GM18951 (cell line): ENCODE results near the gene EP400.

Experiments
- POLR2A ChIP-seq: IDR thresholded peaks from 4 replicates; pipeline ENCODE4 v1.6.1; 2011; ENCODE audit warnings: mild to moderate bottlenecking; ENCODE audit not compliant: insufficient read length, insufficient read depth; ENCODE audit errors: extremely low read depth
- in situ Hi-C: fragments of 300-500 bp; cut with MboI; formaldehyde crosslinking; loops from one replicate; pipeline ENCODE4 v1.12.0; 2022; ENCODE audit warnings: low sequenced_read_pairs, mixed read lengths, inconsistent platforms; ENCODE audit not compliant: unreplicated experiment

The EP400 gene

DNA sequence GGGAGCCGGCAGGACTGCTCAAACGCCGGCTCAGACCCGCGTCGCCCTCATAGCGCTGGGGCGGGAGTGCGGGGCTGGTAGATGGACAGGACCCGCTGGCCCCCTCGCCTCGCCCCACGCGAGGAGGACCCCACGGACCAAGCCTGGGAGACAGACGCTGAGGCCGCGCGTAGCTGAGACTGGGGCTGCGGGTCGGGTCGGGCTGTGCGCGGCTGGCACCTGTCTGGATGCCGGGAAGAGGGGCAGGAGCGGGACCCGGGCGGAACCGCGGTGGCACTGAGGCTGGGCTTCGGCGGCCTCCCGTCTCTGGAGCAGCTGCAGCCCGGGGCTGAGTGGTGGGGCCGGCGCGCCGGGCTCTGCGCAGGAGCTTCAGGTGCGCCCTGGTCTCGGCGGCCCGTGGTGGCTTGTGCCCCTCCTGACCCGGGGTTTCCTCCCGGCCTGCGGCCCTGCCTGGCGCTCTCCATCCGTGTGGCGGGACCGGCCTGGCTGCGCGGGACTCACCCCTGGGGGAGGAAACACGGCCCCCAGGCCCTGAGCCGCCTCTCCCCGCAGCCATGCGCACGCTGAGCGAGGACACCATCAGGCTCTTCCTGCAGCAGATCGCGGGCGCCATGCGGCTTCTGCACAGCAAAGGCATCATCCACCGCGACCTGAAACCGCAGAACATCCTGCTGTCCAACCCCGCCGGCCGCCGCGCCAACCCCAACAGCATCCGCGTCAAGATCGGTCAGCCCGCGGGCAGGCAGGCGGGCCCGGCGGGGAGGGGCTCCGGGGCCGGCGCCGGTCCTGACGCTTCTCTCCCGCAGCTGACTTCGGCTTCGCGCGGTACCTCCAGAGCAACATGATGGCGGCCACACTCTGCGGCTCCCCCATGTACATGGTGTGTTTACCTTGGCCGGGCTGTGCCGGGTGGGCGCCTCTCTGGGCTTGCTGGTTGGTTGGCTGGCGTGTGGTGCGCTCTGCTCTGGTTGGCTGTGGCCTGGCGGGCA is 41.4 kb upstream of the EP400 start:
- in situ Hi-C loops: no loop called here
- no peak for TF ChIP-seq POLR2A

DNA sequence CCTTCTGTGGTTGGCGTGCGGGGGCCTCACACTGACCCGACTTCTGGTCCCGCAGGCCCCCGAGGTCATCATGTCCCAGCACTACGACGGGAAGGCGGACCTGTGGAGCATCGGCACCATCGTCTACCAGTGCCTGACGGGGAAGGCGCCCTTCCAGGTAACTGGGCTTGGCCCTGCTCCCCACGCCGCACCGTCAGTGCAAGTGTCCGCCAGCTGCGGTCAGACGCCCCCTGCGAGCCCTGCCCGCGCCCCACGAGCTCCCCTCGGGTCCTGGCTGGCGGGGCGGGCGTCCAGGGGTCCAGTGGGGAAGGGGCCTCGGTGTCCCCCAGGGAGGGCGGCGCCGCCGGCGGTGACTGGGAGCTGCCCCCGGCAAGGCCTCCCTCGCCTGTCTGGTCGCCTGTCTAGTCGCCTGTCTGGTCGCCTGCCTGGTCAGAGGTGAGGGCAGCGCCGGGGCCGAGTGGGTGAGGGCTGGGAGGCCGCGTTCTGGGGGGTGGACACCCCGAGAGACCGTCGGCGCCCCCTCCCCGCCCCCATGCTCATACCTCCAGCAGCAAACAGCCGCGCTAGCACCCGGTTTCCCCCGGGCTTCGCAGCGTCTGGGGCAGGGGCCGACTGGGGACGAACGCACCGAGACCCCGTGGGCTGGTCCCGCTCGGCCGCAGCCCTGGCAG is 40.5 kb upstream of the EP400 start:
- no peak for TF ChIP-seq POLR2A
- in situ Hi-C loops: no loop called here

- in situ Hi-C loops: no loop called here
- no peak for TF ChIP-seq POLR2A
Observed at GRCh38 chr12:131909752-131910219, 40.0 kb upstream of the EP400 start.

DNA sequence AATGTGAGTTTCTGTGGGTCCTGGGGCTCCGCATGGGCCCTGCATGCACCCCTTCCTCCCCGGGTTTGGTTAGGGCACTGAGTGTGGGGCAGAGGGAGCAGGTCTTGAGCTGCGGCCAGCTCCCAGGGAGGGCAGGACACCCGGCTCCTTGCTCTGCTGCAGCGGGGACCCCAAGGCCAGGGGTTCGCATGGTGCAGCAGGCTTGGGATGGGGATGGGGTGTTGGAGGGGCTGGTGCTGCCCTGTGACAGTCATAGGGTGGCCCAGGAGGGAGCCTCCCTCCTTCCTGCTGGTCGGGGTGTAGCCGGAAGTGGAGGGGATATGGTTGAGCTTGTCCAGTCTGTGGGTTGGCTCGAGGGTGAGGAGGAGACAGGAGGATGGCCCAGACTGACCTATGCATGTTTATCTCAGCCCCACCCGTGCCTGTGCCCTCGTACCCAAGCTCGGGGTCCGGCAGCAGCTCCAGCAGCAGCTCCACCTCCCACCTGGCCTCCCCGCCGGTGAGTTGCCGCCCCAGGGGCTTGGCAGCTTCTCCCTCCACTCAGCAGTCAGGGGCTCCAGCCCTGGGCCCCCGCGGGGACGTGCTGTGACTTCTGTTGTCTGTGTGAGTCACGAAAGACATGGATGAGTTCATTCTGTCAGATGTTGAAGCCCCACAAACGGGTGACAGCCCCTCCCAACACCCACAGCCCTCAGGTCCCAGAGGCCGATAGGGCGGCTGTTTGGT is 39.3 kb upstream of the EP400 start:
- TF ChIP-seq POLR2A: no peak
- in situ Hi-C loops: no loop called here

- no peak for TF ChIP-seq POLR2A
- in situ Hi-C loops: no loop called here
Observed at GRCh38 chr12:131911028-131911650, 38.6 kb upstream of the EP400 start.

DNA sequence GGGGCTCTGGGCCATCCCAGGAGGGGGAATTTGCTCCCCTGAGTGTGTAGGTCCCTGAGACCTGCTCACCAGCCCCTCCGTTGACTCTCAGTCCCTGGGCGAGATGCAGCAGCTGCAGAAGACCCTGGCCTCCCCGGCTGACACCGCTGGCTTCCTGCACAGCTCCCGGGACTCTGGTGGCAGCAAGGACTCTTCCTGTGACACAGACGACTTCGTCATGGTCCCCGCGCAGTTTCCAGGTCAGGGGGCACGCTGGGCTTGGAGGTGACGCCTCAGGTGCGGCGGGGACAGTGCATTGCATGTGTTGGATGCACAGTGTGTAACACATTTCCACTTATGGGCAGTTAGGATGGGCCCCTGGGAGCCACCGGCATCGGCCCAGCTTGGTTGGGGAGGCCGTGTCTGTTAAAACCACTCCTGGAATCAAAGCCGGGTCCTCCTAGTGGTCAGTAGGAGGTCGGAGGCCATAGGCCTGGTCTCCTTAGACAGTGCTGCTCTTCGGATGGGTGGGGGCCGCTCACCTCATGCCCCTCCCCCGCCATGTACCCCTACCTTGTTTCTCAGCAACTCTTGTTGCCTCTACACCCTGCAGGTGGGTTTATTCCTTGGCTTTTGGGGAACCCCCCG is 37.8 kb upstream of the EP400 start:
- TF ChIP-seq POLR2A: no peak
- in situ Hi-C loops: no loop called here

DNA sequence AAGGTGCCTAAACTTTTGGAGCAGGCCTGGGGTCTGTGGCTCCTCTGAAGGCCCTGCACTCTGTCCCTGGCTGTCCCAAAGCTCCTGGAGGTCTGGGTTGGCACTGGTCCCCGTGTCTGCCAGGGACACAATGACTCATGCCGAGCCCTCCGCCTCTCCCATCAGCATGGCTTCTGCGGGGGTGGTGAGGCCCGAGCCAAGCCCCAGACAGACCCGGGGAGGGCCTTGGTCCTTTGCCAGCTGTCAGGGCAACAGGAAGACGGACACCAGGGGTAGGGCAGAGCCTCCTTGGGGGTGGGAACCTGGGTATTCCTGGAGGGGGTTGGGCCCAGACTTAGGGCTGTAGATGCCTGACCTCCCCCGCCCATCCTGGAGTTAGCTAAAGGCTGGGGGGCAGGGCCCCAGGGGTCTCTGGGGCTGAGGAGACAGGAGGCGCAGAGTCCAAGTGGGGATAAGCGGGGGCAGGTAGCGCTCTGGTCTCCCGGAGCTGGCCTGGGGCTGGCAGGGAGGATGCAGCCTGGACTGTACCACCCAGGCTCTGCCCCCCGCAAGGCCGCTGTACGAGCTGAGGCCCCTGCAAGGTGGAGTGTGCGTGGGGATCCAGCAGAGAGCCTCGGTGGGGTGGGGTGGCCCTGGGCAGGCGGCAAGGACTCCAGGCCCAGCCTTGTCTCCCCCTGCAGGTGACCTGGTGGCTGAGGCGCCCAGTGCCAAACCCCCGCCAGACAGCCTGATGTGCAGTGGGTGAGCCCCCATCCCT is 37.0 kb upstream of the EP400 start:
- in situ Hi-C loops: no loop called here
- TF ChIP-seq POLR2A: no peak

DNA sequence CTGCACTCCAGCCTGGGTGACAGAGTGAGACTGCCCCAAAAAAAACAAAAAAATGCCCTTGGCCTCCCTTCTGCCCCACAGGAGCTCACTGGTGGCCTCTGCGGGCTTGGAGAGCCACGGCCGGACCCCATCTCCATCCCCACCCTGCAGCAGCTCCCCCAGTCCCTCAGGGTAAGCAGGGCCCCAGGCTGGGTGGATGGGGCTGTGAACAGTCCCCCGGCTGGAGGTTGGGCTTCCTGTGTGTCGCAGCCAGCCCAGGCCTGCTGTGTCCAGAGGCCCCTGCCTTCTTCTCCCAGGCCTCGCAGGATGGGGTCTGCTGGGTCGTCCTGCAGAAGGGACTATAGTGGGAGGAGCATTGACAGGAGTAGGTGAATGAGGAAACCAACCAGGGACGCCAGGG is 36.1 kb upstream of the EP400 start:
- no peak for TF ChIP-seq POLR2A
- in situ Hi-C loops: no loop called here

GRCh38 chr12:131914179-131914702 is 35.5 kb upstream of the EP400 start:
- TF ChIP-seq POLR2A: no peak

DNA sequence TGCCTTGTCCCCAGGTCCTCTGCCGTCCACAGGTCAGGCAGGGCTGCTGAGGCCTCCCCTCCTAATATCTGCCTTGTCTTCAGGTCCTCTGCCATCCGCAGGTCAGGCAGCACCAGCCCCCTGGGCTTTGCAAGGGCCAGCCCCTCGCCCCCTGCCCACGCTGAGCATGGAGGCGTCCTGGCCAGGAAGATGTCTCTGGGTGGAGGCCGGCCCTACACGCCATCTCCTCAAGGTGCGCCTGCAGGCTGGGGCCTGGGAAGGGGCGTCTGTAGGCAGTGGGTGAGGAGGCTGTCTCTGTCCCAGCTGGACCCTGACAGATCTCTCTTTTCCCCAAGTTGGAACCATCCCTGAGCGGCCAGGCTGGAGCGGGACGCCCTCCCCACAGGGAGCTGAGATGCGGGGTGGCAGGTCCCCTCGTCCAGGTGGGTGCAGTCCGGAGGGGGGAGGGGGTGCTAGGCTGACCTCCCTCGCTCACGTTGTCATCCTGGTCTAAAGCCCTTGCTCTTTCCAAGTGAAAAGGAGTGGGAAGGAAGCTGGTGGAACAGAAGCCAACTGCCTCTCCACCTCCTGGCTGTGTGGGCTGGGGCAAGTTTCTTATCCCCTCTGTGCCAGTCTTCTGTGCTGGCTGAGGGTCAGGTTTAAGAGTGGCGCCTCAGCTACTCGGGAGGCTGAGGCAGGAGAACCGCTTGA is 34.6 kb upstream of the EP400 start:
- in situ Hi-C loops: no loop called here
- TF ChIP-seq POLR2A: no peak

More at GRCh38 chr12:131914179-131914702, 35.5 kb upstream of the EP400 start:
- in situ Hi-C loops: no loop called here

- in situ Hi-C loops: no loop called here
- no peak for TF ChIP-seq POLR2A
Observed at GRCh38 chr12:131915823-131916222, 33.9 kb upstream of the EP400 start.
